Measurements from ENCODE around the gene DNM3.
A peak's percentile ranks its signal among the peaks of the same experiment; 100 is the strongest.

DNM3 gene

DNA sequence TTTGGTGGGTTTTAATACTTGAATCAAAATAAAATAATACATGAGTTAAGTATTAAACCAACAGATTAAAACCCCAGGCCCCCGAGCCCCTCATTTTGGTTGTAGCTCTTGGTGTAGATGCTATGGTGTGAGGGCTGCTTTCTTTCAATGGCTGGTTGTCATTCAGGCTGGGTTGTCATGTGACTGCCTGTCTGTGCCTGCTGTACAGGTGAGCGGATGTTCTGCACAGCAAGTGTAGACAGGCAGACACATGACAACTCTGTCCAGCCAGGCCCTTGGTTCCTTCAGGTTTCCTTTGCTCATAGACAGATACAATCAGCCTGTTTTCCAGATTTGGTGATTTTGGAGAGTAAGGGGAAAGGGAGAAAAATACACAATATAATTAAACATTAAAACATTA is 297.3 kb downstream of the DNM3 start:
- no peak for TF ChIP-seq CTCF (IDR thresholded peaks at IDR 0.05; ENCODE audit: insufficient read depth, missing control alignments)
- DNase-seq (ENCODE audit: insufficient read length, low spot score) (no peak), FAIRE-seq (no peak)

GRCh38 chr1:172139196-172139595 is 297.9 kb downstream of the DNM3 start:
- TF ChIP-seq CTCF (IDR thresholded peaks at IDR 0.05; ENCODE audit: insufficient read depth, missing control alignments): no peak
- FAIRE-seq (peak; percentile 41), DNase-seq (ENCODE audit: insufficient read length, low spot score) (no peak)

DNA sequence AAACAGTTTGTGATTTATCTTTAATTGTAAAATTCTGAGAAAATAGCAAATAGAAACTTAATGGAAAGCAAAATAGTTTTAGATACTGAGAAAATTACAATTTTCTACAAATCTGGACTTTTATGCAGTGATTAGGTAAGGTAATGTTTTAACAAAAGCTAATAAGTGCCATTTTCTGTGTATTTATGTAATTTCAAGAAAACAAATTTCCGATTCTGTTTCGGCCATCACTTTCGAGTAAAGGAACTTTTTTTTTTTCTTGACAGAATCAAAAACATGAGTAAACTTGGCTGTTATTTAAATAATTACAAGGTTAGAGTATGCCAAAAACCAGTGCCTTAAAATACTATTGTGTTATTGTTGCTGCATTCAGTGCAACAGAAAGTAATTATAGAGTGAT is 298.8 kb downstream of the DNM3 start:
- no peak for TF ChIP-seq CTCF (IDR thresholded peaks at IDR 0.05; ENCODE audit: insufficient read depth, missing control alignments)
- FAIRE-seq: no peak
- no peak for DNase-seq (ENCODE audit: insufficient read length, low spot score)

DNA sequence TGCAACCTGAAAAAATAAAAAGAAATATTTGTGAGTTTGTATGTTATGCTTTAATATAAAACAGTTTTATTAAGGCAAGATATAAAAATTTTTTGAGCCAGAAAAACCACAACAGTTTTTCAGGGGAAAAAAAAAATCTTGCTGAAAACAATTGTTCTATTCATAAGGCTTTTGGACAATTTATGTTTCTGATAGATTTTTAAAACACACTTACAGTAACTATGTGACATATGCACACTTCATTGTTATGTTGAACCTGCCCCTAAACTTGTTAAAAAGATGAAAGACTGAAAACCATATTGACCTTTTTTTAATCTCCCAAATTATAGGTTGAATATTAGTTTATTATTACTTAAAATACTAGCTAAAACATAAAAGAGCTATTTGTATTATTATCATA is 299.3 kb downstream of the DNM3 start:
- DNase-seq (ENCODE audit: insufficient read length, low spot score) (no peak), FAIRE-seq (no peak)
- TF ChIP-seq CTCF (IDR thresholded peaks at IDR 0.05; ENCODE audit: insufficient read depth, missing control alignments): no peak

GRCh38 chr1:172141341-172141881 is 300.1 kb downstream of the DNM3 start:
- no peak for FAIRE-seq
- no peak for DNase-seq (ENCODE audit: insufficient read length, low spot score)
- no peak for TF ChIP-seq CTCF (IDR thresholded peaks at IDR 0.05; ENCODE audit: insufficient read depth, missing control alignments)

DNA sequence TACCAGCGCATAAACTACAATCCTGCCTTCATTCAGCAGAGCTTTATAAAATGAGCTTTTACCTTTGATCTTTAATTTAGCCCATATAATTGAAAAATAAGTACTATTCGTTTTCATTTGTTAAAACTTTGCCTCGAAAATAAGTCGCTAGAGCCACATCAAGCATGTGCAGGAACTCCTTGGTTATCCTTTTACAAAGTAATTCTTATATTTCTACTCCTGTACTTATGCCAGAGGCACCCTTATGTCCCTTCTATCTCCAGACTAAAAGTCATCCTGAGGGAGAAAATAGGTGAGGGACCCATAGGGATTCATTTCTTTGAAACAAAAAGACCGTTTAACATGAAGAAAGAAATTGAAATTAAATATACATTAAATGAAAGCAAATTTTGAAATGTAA is 301.0 kb downstream of the DNM3 start:
- FAIRE-seq (no peak), DNase-seq (ENCODE audit: insufficient read length, low spot score) (no peak)
- TF ChIP-seq CTCF (IDR thresholded peaks at IDR 0.05; ENCODE audit: insufficient read depth, missing control alignments): no peak

- TF ChIP-seq CTCF (IDR thresholded peaks at IDR 0.05; ENCODE audit: insufficient read depth, missing control alignments): no peak
- DNase-seq (ENCODE audit: insufficient read length, low spot score) (no peak), FAIRE-seq (no peak)
These were observed 302.2 kb downstream of the DNM3 start for GRCh38 chr1:172143384-172144055.

Data from D721Med (cell line).